Measurements from ENCODE around the gene CHIT1.

Gene CHIT1

DNA sequence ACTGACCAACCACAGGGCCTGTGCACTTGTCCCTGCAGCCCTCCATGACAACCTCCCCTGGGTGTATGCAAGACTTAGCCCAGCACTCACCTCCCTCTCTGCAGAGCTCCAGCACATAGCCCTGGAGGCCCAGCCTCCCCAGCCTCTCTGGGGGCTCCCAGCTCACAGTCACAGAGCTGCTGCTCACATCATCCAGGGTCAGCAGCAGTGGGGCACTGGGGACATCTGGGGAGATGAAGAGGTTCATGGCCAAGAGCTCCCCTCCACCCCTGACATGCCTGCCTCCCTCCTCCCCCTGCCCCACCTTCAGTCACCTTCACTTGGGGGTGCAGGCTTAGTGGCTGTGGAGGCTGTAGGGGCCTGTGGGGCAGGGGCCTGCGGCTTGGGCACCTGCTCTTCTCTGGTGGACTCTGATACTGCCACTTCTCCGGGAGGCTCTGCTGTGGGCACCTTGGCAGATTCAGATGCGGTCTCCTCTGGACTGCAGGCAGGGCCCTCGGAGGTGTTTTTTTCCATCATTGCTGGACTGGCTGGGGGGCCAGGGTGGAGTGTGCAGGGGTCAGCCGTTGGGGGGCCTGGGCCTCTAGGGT is 54.1 kb downstream of the CHIT1 start, which contains the start of gene MYBPH:
Gene MYBPH, minus strand, starts transcription at position 590 of the 590 bp plus-strand sequence. Its CDS starts 71 bp downstream, at position 519.
- no peak for DNase-seq (ENCODE audit: low read depth)

DNA sequence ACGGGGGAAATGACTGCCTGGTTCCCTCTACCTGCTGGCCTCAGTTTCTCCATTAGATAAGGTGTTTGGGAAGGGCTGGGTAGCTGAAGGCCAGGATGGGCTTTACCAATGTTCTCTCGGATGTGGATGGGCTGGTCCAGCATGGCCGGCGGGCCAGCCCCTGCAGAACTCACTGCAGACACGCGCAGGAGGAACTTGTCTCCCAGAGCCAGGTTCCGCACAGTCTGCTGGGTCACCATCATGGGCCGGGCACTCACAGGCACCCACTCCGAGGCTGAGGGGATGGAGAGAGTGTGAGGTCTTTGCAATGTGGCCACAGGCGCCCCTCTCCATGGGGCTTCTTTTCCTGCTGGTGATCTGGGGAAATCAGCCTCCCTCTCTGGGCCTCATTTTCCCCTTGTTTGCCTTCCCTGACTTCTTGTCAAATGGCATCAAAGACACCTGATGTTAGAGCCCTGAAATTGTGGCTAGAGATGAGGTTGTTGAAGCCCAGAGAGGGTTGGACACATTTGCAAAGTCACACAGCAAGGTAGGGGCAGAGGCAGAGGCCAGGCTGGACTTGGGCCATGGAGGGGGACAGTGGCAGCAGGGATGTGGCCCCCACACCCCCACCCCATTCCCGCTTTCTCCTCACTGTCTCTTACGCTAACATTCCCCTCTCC is 55.0 kb downstream of the CHIT1 start:
- no peak for DNase-seq (ENCODE audit: low read depth)

GRCh38 chr1:203173566-203173965 is 55.9 kb downstream of the CHIT1 start:
- no peak for DNase-seq (ENCODE audit: low read depth)

DNA sequence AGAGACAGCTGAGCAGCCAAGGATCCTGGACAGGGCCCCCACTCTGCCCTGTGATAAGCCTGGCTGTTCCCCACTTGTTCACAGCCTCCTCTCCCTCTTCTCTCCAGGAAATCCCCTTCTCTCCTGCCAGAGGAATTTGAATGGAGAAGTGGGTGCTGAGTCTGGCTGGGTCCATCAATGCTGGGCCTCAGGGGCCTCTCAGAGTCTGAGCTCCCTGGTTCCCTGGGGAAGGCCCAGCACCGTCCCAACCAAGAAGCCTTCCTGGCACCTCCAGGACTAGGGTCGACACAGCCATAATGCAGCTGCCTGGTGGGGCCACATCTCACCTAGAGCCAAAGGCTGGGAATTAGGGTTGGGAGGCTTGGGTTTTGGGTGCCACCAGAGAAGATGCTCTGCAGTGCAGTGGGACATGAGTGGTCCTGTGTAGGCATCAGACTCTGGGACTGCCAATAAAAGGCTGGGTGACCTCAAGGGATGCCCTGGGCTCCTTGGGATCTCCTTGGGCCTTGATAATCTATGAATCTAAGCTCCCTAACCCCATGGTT is 56.4 kb downstream of the CHIT1 start:
- no peak for DNase-seq (ENCODE audit: low read depth)

DNA sequence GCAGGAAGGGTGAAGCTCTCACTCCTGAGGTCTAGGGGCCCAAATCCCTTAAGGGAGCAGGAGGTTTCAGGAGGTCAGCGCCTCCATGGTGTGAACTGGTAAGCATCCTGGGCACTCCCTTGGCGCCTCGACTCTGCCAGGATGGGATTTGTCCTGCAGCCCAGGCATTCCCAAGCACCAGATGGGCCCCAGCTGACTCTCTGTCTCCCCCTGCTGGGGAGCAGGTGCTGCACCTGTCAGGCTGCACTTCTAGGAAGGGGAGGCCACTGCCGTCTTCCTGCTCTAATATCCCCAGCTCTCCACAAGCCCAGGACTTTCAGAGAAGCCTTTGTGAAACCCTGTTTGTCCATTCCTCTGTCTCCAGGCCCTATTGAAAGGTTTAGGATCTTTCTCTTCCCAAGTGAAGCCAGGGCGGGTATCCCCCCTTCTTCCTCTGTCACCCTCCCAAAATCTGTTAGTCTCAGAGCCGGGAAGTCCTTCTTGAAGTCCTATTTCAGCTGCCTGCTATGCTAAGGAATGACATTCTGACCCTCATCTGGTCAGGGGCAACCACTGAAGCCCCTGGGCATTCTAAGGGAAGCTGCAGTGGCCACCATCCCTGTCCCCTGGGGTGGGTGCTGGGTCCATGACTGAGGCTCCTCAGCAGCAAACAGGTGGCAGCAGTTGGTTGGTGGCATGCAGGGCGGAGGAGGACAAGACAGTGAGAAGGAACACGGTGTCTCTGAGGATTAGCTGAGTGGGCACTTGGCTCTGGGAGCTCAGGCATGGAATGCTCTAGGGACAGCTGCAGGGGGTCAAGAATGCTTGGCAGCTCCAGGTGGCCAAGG is 57.1 kb downstream of the CHIT1 start:
- DNase-seq (ENCODE audit: low read depth), result peak; percentile 16

DNA sequence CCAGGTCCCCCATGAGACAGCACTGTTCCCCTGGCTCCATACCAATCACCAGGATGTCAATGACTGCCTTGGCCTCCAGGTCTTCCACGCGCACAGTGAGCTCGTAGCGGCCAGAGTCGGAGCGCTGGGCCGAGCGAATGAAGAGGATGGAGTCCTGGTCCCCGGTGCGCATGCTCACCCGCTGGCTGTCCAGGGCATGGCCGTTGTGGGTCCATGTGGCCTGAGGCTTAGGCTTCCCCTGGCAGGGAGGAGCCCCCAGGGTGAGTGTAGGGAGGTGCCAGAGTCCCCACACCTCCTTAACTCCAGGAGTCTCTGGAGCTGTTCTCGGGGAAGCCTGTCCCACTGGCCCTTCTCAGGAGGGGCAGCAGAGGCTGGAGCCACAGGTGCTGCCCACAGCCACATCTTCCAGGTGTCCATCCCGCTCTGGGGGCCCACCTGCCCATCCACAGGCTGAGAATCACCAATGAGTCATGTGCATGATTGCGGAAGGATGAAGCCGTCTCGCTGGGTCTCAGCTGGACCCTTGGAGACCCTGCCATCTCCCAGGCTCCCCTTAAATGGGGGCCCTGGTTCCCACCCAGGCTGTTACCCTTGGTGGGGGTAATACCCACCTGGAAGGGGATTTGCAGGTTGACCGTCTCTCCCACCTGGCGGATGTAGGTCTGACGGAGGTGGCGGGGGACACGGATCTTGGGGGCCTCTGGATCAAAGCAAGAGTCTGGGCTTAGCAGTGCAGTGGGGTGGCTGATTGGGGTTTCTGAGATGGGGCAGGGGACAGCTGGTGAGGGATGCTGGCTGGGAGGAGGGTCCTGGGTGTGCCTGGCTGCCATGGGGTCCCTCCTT is 57.9 kb downstream of the CHIT1 start:
- no peak for DNase-seq (ENCODE audit: low read depth)

DNA sequence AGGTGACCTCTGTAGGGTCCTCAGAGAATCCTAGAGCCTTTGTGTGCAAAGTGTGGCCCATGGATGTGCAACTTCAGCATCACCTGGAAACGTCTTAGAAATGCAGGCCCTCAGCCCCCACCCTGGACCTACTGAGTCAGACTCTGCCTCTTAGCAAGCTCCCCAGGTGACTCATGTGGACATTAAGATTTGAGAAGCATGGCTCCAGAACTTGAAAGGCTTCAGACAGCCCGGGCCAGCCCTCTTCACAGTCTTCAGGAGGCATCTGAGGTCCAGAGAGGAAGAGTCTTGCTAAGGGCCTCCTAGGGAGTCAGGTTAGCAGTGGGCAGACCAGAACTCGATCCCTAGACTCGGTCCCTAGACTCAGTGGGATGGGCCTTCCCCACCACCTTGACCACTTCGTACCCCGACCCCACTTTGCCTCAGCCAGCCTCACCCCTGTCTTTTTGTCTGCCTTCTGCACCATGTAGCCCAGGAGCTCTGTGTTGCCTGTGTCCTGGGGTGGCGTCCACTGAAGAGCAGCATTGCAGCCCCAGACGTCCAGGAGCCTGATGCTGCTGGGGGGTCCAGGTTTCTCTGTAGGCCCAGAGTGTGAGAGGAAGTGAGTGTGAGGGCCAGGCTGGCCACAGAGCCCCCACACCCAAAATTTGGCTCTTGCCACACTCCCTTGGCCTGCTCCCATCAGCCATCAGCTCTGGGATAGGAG is 58.7 kb downstream of the CHIT1 start:
- DNase-seq (ENCODE audit: low read depth), result no peak

DNA sequence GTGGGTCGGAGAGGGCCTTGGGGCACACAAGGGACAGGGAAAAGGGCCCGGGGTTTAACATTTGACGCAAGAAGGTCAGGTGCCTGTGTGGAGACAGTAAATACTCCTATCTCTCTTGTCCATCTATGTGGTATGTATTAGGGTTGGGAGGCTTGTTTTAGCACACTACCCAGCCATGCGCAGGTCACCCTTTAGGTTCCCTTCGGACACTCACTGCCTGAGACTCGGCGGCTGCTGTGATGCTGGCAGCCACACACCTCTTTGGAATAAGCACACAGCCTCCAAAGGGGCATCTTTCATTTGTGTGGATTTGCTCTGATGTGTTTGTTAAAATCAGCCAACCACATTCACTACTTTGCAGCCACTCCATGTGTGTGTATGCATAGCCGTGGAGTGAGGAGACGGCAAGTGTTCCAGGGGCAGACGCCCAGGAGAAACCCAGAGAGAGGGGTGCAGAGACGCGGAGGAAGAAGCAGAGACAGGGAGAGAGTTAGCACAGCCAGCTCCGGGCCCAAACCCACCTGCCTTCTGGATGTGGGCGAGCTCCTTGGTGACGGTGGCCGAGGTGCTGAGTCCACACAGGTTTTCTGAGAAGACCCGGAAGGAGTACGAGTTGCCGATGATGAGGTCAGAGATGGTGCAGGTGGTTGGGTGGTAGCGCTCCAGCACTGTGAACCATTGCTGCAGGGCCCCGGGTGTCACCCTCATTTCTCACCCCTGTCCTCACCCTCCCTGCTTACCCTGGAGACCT is 59.5 kb downstream of the CHIT1 start:
- no peak for DNase-seq (ENCODE audit: low read depth)

- no peak for DNase-seq (ENCODE audit: low read depth)
These were observed 60.5 kb downstream of the CHIT1 start for GRCh38 chr1:203168991-203169390.

DNA sequence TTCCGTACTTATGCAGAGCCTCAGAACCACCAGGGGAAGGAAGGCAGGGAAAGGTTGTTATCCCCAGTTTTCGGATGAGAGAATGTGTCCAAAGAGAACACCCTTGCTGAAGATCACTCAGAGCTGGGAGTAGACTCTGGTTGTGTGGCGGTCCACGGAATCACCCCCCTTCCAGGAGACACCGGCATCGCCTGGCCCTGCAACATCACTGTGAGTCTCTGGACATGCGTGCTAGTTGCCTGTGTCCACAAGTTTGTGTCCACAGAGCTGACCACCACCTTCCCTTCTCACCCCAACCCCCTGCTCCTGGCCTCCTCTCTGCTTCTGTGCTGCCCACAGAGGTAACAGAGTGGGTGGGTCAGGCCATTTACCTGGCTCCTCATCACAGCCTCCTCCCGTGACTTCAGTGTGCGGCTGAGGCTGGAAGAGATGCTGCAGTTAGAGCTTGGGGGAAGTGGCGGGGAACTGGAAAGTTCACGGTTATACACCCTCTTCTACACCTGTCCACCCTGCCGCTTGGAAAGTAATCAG is 61.2 kb downstream of the CHIT1 start:
- DNase-seq (ENCODE audit: low read depth), result no peak

DNA sequence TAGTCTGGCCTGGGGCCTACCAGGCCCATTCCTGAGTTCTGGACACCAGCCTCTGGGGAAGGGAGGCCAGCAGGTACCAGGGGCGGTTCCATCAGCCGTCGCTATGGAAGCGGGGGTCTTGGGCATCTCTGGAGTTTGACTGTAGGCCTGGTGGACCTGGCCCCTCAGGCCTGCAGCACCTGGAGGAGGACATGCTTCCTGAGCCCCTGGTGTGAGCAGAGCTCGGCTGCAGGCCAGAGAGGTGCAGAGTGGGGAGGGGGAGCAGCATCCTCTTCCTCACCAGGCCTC is 61.6 kb downstream of the CHIT1 start:
- DNase-seq (ENCODE audit: low read depth), result no peak

GRCh38 chr1:203167026-203167912 is 62.2 kb downstream of the CHIT1 start:
- no peak for DNase-seq (ENCODE audit: low read depth)

GRCh38 chr1:203166192-203166940 is 63.1 kb downstream of the CHIT1 start:
- DNase-seq (ENCODE audit: low read depth), result no peak
